ENCODE results near the gene RFX7.

- TF ChIP-seq EZH2phosphoT487 (conservative IDR thresholded peaks at IDR 0.05; ENCODE audit: low read length) (no peak), CTCF (IDR thresholded peaks at IDR 0.05; ENCODE audit: insufficient read depth, low read length, poor library complexity, severe bottlenecking) (no peak)
Observed at GRCh38 chr15:56038015-56038414, 205.7 kb downstream of the RFX7 start.

Measured in SU-DHL-6 (cell line).